HFFc6 (cell line): Measurements from ENCODE around the gene CLEC2D. TPM values are rescaled to one million over a fixed set of nuclear protein-coding genes. Genes with fewer than 3 reads are reported as not detected.
"Not testable (repeated sequence)": the region's sequence is repeated elsewhere in the genome, so short reads cannot be mapped to it uniquely, and the experiment has no call there.

Experiments
- DNase-seq: peaks from one replicate; pipeline ENCODE4 v3.0.0-alpha.2; 2018
- H3K27ac Mint-ChIP-seq: 2 replicates; pipeline ENCODE4 v1.8.0; 2020; ENCODE audit warnings: mild to moderate bottlenecking, mixed read lengths
- H3K27me3 Mint-ChIP-seq: 2 replicates; pipeline ENCODE4 v1.8.0; 2021; ENCODE audit warnings: mild to moderate bottlenecking, moderate library complexity, mixed read lengths; ENCODE audit not compliant: insufficient read depth
- H3K36me3 Mint-ChIP-seq: 2 replicates; pipeline ENCODE4 v1.8.0; 2021; ENCODE audit warnings: low read depth, mixed read lengths
- H3K4me1 Mint-ChIP-seq: 2 replicates; pipeline ENCODE4 v1.8.0; 2020; ENCODE audit warnings: low read depth, mixed read lengths
- H3K4me3 Mint-ChIP-seq: 2 replicates; pipeline ENCODE4 v1.8.0; 2020; ENCODE audit warnings: mild to moderate bottlenecking, moderate library complexity, mixed read lengths
- H3K9me3 Mint-ChIP-seq: 2 replicates; pipeline ENCODE4 v1.8.0; 2020; ENCODE audit warnings: mild to moderate bottlenecking, mixed read lengths
- total RNA-seq, 6 experiments: library from RNA; stranded (reverse); fragmentation: NEBNext Ultra II Directional; extraction: Animal tissue kit (Norgen Biotek cat#: 25700); gene quantifications; 2 replicates in 1 of 6; 3 replicates in 5 of 6; pipeline ENCODE4 v1.2.3, GENCODE V29; 2021
- TF ChIP-seq, protein P1 (sequence below): fragments of 200-600 bp; sonication (generic); IDR thresholded peaks from 2 replicates; pipeline ENCODE4 v1.5.0; 2021; ENCODE audit warnings: antibody characterized with exemption, mild to moderate bottlenecking

CLEC2D gene
- total RNA-seq, 6 experiments from 2014 or later = 1.1 to 1.9 (median 1.5) TPM

DNA sequence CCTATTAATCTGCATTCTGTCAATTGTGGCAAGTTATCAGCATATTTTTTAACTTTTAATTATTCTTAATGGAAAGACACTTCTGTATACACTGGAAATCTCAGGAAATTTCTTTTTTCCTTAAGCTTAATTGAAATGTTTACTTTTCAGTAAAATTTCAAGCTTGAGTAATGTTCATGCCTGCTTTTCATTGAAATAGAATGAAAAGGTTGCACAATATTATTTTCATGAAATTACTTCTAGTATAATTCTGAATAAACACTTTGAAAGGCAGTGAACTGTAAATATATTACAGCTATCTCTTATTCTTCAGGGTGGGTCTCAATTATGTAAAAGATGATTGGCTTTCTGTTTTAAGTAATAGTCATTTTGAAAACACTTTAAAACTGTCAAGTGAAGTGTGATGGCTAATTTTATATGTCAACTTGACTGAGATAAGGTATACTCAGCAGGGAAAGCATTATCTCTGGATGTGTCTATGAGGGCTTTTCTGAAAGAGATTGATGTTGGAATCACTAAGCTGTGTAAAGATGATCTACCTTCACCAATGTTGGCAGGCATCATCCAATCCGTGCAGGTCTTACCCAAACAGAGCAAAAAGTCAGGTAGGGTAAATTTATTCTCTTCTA is 29.9 kb downstream of the CLEC2D start:
- H3K27me3 Mint-ChIP-seq = no peaks in the 10 kb centered on the region; the same call in 1 of the 2 replicates

DNA sequence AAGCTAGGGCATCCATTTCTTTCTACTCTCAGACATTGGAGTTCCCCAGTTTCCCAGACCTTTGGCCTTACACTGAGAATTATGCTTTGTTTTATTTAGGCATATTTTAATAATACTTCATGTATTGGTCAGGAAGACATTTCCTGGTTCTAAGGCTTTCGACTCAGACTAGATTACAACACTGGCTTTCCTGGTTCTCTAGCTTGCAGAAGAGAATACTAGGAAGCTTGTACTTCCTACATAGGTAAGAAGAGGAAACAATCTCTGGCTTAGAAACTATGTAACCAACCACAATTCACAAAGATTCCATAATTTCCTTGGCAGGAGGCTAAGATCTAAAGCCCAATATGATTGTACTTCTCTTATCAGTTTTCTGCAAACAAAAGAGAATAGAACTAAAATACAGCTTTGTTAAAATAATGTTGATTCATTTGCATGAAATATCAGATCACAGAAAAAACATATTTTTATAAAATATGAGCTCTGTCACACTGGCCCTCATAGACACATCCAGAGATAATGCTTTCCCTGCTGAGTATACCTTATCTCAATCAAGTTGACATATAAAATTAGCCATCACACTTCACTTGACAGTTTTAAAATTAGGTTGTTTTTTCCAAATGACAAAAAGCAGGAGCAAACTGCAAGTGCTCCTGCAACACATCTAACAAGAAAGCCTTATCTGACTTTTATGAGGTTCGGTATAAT is 30.5 kb downstream of the CLEC2D start:
- Mint-ChIP-seq H3K9me3 (no peaks in the 10 kb centered on the region), H3K4me3 (no peak overlapping the region), H3K4me1 (peaks cover 15% of the 10 kb centered on the region), H3K27ac (no peak overlapping the region), H3K36me3 (peaks cover 9% of the 10 kb centered on the region), H3K27me3 (no peaks in the 10 kb centered on the region; the same call in 1 of the 2 replicates)
- TF ChIP-seq, protein P1, sequence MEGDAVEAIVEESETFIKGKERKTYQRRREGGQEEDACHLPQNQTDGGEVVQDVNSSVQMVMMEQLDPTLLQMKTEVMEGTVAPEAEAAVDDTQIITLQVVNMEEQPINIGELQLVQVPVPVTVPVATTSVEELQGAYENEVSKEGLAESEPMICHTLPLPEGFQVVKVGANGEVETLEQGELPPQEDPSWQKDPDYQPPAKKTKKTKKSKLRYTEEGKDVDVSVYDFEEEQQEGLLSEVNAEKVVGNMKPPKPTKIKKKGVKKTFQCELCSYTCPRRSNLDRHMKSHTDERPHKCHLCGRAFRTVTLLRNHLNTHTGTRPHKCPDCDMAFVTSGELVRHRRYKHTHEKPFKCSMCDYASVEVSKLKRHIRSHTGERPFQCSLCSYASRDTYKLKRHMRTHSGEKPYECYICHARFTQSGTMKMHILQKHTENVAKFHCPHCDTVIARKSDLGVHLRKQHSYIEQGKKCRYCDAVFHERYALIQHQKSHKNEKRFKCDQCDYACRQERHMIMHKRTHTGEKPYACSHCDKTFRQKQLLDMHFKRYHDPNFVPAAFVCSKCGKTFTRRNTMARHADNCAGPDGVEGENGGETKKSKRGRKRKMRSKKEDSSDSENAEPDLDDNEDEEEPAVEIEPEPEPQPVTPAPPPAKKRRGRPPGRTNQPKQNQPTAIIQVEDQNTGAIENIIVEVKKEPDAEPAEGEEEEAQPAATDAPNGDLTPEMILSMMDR = no peak
- peak; percentile 4 for DNase-seq

More for the DNA sequence above, 29.9 kb downstream of the CLEC2D start:
- TF ChIP-seq, protein P1 = no peak
- Mint-ChIP-seq H3K4me1 (peaks cover 15% of the 10 kb centered on the region), H3K9me3 (no peaks in the 10 kb centered on the region), H3K36me3 (peaks cover 14% of the 10 kb centered on the region), H3K4me3 (no peak overlapping the region), H3K27ac (no peak overlapping the region)
- no peak for DNase-seq

DNA sequence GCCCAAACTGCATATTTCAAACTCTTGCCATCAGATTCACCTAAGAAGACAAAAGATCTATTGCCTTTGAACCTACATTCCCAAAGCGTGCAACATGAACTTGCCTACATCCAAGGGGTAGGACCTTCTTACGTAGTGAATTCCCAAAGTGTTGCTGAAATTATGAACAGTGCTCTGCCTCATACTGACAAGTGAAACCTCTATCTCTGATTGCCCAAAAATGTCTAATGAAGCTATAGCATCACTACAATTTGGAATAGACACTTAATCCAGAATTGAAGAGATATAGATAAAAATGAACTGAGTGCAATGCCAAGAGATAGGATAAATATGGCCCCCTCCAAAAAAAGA is 31.1 kb downstream of the CLEC2D start:
- peaks cover 4% of the 10 kb centered on the region for H3K36me3 Mint-ChIP-seq
- H3K27ac Mint-ChIP-seq = no peak overlapping the region
- TF ChIP-seq, protein P1 = no peak
- no peak for DNase-seq
- H3K9me3 Mint-ChIP-seq = no peaks in the 10 kb centered on the region
- peaks cover 15% of the 10 kb centered on the region for H3K4me1 Mint-ChIP-seq
- H3K4me3 Mint-ChIP-seq = no peak overlapping the region
- no peaks in the 10 kb centered on the region; the same call in 1 of the 2 replicates for H3K27me3 Mint-ChIP-seq

DNA sequence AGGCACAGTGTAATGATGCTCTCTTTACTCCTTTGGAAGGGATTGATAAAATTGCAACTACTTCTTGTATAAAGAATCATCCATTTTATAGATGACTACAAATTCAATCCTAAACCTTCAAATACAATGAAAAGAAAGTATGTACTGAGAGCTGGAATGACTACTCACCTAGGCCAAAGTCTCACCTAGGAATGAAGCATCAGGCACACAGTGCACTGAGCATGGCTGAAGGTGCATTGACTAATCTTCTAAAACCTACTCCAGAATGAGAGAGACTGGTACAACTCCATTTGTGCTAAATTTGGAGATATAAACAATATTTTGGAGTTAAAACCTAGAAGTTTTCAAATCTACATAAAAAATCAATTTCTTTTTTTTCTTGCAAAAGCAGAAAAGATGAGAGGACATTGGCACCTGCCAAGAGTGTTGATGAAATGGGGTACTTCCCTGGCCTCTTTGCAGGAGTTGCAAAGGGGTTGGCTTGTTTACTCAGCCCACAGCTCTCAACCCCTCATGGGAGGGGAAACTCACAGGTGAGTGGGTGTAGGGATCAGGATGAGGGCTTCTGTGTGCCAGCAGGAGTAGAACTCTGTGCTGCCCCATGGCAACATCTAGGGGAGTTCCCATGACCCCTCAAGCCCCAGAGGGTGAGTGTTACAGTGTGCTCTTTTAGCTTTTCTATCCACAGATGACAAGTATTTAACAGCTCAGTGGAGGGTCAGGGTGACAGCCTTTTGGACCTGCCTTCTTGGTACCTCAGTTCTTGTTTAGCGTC is 32.1 kb downstream of the CLEC2D start:
- Mint-ChIP-seq H3K27ac (no peak overlapping the region), H3K27me3 (no peaks in the 10 kb centered on the region; the same call in 1 of the 2 replicates), H3K36me3 (no peaks in the 10 kb centered on the region), H3K4me1 (peaks cover 15% of the 10 kb centered on the region), H3K4me3 (no peak overlapping the region), H3K9me3 (no peaks in the 10 kb centered on the region)
- DNase-seq = no peak
- TF ChIP-seq, protein P1 = no peak

DNA sequence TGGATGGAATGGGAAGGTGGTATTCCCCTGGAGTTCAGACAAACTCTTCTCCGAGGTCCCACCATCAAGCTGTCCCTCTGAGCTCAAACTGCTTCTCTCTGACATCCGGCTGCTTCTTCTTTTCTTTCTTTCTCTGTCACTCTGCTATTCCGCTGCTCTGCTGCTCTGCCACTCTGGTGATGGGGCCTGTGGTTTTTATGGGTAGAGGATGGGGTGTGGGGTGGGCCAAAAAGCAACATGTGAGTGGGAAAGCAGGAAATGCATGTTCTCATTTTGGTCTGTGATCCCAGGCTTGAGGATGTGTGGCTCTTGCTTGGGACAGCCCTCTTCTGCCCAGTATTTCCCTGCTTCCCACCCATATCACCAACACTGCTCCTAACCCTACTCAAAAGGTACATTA is 32.7 kb downstream of the CLEC2D start:
- Mint-ChIP-seq H3K27me3 (no peaks in the 10 kb centered on the region; the same call in 1 of the 2 replicates), H3K4me3 (no peak overlapping the region), H3K9me3 (no peaks in the 10 kb centered on the region), H3K27ac (no peak overlapping the region), H3K4me1 (peaks cover 15% of the 10 kb centered on the region), H3K36me3 (no peaks in the 10 kb centered on the region)
- TF ChIP-seq, protein P1 = no peak
- no peak for DNase-seq

DNA sequence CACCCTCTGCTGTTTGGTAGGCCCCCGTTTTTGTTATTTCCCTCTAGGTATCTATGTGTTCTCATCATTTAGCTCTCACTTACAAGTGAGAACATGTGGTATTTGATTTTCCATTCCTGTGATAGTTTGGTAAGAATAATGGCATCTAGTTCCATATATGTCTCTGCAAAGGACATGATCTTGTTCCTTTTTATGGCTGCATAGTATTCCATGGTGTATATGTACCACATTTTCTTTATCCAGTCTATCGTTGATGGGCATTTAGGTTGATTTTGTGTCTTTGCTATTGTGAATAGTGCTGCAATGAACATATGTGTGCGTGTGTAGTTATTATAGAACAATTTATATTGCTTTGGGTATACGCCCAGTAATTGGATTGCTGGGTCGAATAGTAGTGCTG is 35.0 kb downstream of the CLEC2D start:
- H3K4me1 Mint-ChIP-seq, H3K9me3 Mint-ChIP-seq, H3K27ac Mint-ChIP-seq, H3K36me3 Mint-ChIP-seq, DNase-seq, H3K27me3 Mint-ChIP-seq, H3K4me3 Mint-ChIP-seq: not testable (repeated sequence)
